Measurements from ENCODE around the gene FAM193A. TPM values are rescaled to one million over a fixed set of nuclear protein-coding genes. Genes with fewer than 3 reads are reported as not detected.
A peak's percentile ranks its signal among the peaks of the same experiment; 100 is the strongest.

The FAM193A gene
- total RNA-seq, 6 experiments from 2014 or later, result 20.4 to 22.3 (median 20.8) TPM

DNA sequence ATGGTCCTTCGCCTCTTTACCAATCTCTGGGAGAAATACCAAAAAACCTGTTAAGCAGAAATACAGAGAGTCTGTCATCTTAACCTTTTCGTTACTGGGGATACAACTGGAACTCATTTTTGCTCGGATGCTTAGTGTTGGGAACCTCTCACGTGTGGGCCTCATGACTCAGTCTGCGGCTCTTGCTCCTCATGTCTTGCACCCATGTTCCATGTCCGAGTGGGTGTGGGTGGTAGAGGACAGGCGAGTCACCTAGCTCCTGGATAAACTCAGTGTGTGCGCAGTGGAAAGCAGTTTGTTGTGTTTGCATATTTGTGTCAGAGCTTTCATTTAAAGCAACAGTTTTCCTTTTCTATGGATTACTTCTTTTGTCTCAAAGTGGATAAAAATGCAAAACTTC lies 149.1 kb downstream of the FAM193A start:
- H3K4me3 Mint-ChIP-seq, result no peak overlapping the region
- DNase-seq, result peak; percentile 16
- peaks cover 56% of the 10 kb centered on the region for H3K36me3 Mint-ChIP-seq (ENCODE audit: low read depth)
- H3K9me3 Mint-ChIP-seq, result no peaks in the 10 kb centered on the region
- H3K27me3 Mint-ChIP-seq (ENCODE audit: insufficient read depth), result peaks cover 4% of the 10 kb centered on the region
- H3K27ac Mint-ChIP-seq, result peak overlapping the region; percentile 19; the same call in 1 of the 2 replicates
- H3K4me1 Mint-ChIP-seq (ENCODE audit: low read depth), result peaks cover 7% of the 10 kb centered on the region
- TF ChIP-seq CTCF (IDR thresholded peaks at IDR 0.05), result no peak

GRCh38 chr4:2686379-2687265 lies 150.2 kb downstream of the FAM193A start:
- H3K4me3 Mint-ChIP-seq, result no peak overlapping the region
- H3K27me3 Mint-ChIP-seq (ENCODE audit: insufficient read depth), result peaks cover 5% of the 10 kb centered on the region; the same call in 1 of the 2 replicates
- no peak overlapping the region for H3K27ac Mint-ChIP-seq
- peaks cover 7% of the 10 kb centered on the region for H3K4me1 Mint-ChIP-seq (ENCODE audit: low read depth)
- no peak for TF ChIP-seq CTCF (IDR thresholded peaks at IDR 0.05)
- no peaks in the 10 kb centered on the region for H3K9me3 Mint-ChIP-seq
- no peak for DNase-seq
- peaks cover 47% of the 10 kb centered on the region for H3K36me3 Mint-ChIP-seq (ENCODE audit: low read depth)

- Mint-ChIP-seq H3K9me3 (no peaks in the 10 kb centered on the region), H3K4me1 (ENCODE audit: low read depth) (peaks cover 7% of the 10 kb centered on the region), H3K27me3 (ENCODE audit: insufficient read depth) (peaks cover 5% of the 10 kb centered on the region; the same call in 1 of the 2 replicates), H3K36me3 (ENCODE audit: low read depth) (peaks cover 49% of the 10 kb centered on the region), H3K27ac (no peak overlapping the region), H3K4me3 (no peak overlapping the region)
- TF ChIP-seq CTCF (IDR thresholded peaks at IDR 0.05), result no peak
- no peak for DNase-seq
Measured at GRCh38 chr4:2688281-2688680, 151.8 kb downstream of the FAM193A start.

GRCh38 chr4:2688697-2689096 lies 152.2 kb downstream of the FAM193A start:
- no peak for TF ChIP-seq CTCF (IDR thresholded peaks at IDR 0.05)
- H3K36me3 Mint-ChIP-seq (ENCODE audit: low read depth), result peaks cover 49% of the 10 kb centered on the region
- no peak overlapping the region for H3K4me3 Mint-ChIP-seq
- peaks cover 5% of the 10 kb centered on the region; the same call in 1 of the 2 replicates for H3K27me3 Mint-ChIP-seq (ENCODE audit: insufficient read depth)
- H3K4me1 Mint-ChIP-seq (ENCODE audit: low read depth), result peaks cover 7% of the 10 kb centered on the region
- no peaks in the 10 kb centered on the region for H3K9me3 Mint-ChIP-seq
- no peak overlapping the region for H3K27ac Mint-ChIP-seq
- no peak for DNase-seq

DNA sequence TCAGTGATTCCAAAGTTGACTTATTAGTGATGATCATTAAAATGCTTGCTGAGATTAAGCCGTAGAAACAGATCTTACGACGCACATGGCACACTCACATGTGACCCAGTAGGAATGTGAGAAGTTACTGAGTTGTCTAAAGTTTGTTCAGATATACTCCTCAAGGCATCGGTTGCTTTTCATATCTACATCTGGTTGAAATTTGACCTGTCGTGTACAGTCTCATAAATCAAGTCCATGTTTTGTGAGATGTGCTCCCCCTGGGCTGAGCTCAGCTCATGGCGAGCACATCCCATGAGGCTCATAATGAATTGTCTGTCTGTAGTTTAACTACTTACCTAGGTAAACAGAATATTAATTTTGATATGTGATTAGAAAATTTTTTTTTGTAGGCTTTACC lies 152.7 kb downstream of the FAM193A start:
- TF ChIP-seq CTCF (IDR thresholded peaks at IDR 0.05), result no peak
- DNase-seq, result no peak
- H3K27ac Mint-ChIP-seq, result no peak overlapping the region
- H3K4me1 Mint-ChIP-seq (ENCODE audit: low read depth), result peaks cover 7% of the 10 kb centered on the region
- peaks cover 5% of the 10 kb centered on the region; the same call in 1 of the 2 replicates for H3K27me3 Mint-ChIP-seq (ENCODE audit: insufficient read depth)
- H3K9me3 Mint-ChIP-seq, result no peaks in the 10 kb centered on the region
- H3K4me3 Mint-ChIP-seq, result no peak overlapping the region
- peaks cover 48% of the 10 kb centered on the region for H3K36me3 Mint-ChIP-seq (ENCODE audit: low read depth)
